HFFc6 (cell line): Measurements from ENCODE around the gene SV2C. TPM values are rescaled to one million over a fixed set of nuclear protein-coding genes. Genes with fewer than 3 reads are reported as not detected.

Experiments
- DNase-seq: peaks from one replicate; pipeline ENCODE4 v3.0.0-alpha.2; 2018
- H3K27ac Mint-ChIP-seq: 2 replicates; pipeline ENCODE4 v1.8.0; 2020; ENCODE audit warnings: mild to moderate bottlenecking, mixed read lengths
- H3K27me3 Mint-ChIP-seq: 2 replicates; pipeline ENCODE4 v1.8.0; 2021; ENCODE audit warnings: mild to moderate bottlenecking, moderate library complexity, mixed read lengths; ENCODE audit not compliant: insufficient read depth
- H3K36me3 Mint-ChIP-seq: 2 replicates; pipeline ENCODE4 v1.8.0; 2021; ENCODE audit warnings: low read depth, mixed read lengths
- H3K4me1 Mint-ChIP-seq: 2 replicates; pipeline ENCODE4 v1.8.0; 2020; ENCODE audit warnings: low read depth, mixed read lengths
- H3K4me3 Mint-ChIP-seq: 2 replicates; pipeline ENCODE4 v1.8.0; 2020; ENCODE audit warnings: mild to moderate bottlenecking, moderate library complexity, mixed read lengths
- H3K9me3 Mint-ChIP-seq: 2 replicates; pipeline ENCODE4 v1.8.0; 2020; ENCODE audit warnings: mild to moderate bottlenecking, mixed read lengths
- total RNA-seq, 6 experiments: library from RNA; stranded (reverse); fragmentation: NEBNext Ultra II Directional; extraction: Animal tissue kit (Norgen Biotek cat#: 25700); gene quantifications; 2 replicates in 1 of 6; 3 replicates in 5 of 6; pipeline ENCODE4 v1.2.3, GENCODE V29; 2021
- TF ChIP-seq, protein P1 (sequence below): fragments of 200-600 bp; sonication (generic); IDR thresholded peaks from 2 replicates; pipeline ENCODE4 v1.5.0; 2021; ENCODE audit warnings: antibody characterized with exemption, mild to moderate bottlenecking

SV2C gene
- total RNA-seq, 6 experiments from 2014 or later, result not detected

DNA sequence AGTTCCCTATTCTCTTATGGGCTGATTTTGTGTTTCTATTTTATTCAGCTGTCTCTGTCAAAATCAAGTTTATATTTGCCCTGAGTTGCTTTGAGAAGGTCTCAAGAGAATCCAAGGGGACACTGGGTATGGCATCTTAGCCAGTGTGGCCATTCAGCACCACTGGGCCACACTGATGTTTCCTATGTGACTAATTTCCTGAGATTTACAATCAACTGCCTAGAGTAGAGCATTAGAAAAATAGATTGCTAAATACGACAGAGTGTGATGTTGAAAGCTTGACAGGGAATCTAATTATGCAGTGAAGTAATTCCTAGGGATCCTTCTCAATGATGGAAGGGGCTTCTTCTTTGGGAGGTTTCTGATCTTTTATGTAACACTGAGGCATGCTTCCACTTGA, 141.7 kb downstream of the SV2C start:
- TF ChIP-seq, protein P1, sequence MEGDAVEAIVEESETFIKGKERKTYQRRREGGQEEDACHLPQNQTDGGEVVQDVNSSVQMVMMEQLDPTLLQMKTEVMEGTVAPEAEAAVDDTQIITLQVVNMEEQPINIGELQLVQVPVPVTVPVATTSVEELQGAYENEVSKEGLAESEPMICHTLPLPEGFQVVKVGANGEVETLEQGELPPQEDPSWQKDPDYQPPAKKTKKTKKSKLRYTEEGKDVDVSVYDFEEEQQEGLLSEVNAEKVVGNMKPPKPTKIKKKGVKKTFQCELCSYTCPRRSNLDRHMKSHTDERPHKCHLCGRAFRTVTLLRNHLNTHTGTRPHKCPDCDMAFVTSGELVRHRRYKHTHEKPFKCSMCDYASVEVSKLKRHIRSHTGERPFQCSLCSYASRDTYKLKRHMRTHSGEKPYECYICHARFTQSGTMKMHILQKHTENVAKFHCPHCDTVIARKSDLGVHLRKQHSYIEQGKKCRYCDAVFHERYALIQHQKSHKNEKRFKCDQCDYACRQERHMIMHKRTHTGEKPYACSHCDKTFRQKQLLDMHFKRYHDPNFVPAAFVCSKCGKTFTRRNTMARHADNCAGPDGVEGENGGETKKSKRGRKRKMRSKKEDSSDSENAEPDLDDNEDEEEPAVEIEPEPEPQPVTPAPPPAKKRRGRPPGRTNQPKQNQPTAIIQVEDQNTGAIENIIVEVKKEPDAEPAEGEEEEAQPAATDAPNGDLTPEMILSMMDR, result no peak

DNA sequence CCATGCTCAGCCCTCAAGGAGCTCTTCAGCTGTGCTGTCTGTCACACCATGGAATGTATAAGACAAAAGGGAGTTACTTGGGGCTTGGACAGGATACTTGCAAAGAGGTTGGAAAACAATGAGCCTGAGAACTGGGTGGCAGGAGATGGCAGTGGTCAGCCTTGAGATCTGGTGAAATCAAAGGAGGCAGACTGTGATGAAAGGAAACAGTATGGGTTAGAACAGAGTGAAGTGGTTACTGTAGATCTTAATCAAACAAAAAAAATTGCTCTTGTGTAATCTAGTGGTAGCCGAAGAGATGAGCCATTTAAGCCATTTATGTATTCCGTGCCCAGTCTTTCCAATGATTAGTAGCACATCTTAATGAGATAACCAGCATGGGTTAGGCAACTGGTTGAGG, 142.2 kb downstream of the SV2C start:
- TF ChIP-seq, protein P1, result no peak
- Mint-ChIP-seq H3K4me1 (no peaks in the 10 kb centered on the region), H3K36me3 (no peaks in the 10 kb centered on the region)

More for the DNA sequence above, 141.7 kb downstream of the SV2C start:
- H3K27ac Mint-ChIP-seq, result no peak overlapping the region
- H3K36me3 Mint-ChIP-seq, result no peaks in the 10 kb centered on the region
- no peak overlapping the region for H3K4me3 Mint-ChIP-seq
- H3K4me1 Mint-ChIP-seq, result no peaks in the 10 kb centered on the region
- DNase-seq, result no peak
- no peaks in the 10 kb centered on the region for H3K27me3 Mint-ChIP-seq
- peaks cover 9% of the 10 kb centered on the region; the same call in 1 of the 2 replicates for H3K9me3 Mint-ChIP-seq

DNA sequence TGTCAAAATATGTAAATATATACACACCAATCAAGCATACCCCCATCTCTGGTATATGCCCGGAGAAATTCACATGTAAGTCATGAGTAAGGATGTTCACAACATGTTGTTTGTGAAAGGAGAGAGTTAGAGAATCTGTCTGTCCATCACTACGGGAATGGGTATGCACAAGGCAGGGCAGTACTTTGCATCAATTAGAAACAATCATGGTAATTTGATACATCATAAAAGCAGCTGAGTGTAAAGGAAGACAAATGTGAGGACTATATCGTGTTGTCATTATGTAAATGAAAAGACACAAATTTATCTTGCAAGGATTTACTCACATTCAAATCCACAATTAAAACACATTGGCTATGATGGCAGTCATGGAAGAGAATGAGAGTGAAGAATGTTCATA, 146.7 kb downstream of the SV2C start:
- DNase-seq, result no peak
- H3K4me1 Mint-ChIP-seq, result no peaks in the 10 kb centered on the region
- TF ChIP-seq, protein P1, result no peak
- H3K36me3 Mint-ChIP-seq, result no peaks in the 10 kb centered on the region
- H3K27me3 Mint-ChIP-seq, result no peaks in the 10 kb centered on the region
- H3K27ac Mint-ChIP-seq, result no peak overlapping the region
- H3K4me3 Mint-ChIP-seq, result no peak overlapping the region
- peaks cover 9% of the 10 kb centered on the region; the same call in 1 of the 2 replicates for H3K9me3 Mint-ChIP-seq

More for the DNA sequence above, 142.2 kb downstream of the SV2C start:
- H3K9me3 Mint-ChIP-seq, result peaks cover 9% of the 10 kb centered on the region; the same call in 1 of the 2 replicates
- H3K27me3 Mint-ChIP-seq, result no peaks in the 10 kb centered on the region
- H3K4me3 Mint-ChIP-seq, result no peak overlapping the region
- H3K27ac Mint-ChIP-seq, result no peak overlapping the region
- DNase-seq, result no peak

DNA sequence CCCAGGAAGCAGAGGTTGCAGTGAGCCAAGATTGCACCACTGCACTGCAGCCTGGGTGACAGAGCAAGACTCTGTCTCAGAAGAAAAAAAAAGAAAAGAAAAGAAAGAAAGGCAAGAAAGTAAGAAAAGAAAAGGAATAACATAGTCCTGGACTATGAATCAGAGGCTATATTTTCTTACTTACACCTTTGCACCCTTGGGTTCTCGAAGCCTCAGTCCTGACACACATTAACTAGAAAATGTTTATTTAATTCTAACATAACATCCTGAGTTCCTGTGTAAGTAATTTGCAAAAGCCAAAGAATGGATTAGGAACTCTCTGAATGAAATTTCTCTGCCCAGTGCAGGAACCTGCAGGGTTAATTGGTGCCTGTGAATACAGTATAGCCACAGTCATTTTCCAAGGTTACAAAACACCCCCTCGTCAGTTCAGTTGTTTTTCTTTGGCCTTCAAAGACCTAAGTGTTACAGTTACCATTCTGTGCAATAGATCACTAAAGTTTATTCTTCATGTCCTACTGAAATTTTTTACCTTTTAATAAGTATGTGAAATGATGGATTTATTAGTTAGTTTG, 147.6 kb downstream of the SV2C start:
- Mint-ChIP-seq H3K27me3 (no peaks in the 10 kb centered on the region), H3K36me3 (no peaks in the 10 kb centered on the region), H3K4me1 (no peaks in the 10 kb centered on the region)

DNA sequence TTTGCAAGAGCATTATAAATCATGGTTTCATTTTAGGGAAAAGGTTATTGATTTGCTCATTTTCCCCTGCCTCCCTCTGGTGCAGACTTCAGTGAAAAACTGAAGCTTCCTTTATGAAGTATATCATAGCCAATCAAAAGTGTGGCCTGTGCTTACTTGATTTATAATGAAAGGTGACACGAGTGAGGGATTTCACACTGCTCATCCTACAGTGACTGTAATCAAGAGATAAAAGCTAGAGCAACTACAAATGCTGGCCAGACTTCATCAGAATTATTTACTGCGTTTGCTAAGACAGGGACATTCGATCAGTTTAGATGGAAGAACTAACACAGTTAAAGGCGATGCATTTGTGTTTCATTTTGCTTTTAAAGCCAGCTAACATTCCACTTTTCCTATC, 151.5 kb downstream of the SV2C start:
- Mint-ChIP-seq H3K4me1 (no peaks in the 10 kb centered on the region), H3K27ac (no peak overlapping the region), H3K27me3 (no peaks in the 10 kb centered on the region), H3K4me3 (no peak overlapping the region), H3K36me3 (no peaks in the 10 kb centered on the region), H3K9me3 (no peaks in the 10 kb centered on the region)
- DNase-seq, result no peak
- TF ChIP-seq, protein P1, result no peak

More for the DNA sequence above, 147.6 kb downstream of the SV2C start:
- TF ChIP-seq, protein P1, result no peak
- H3K4me3 Mint-ChIP-seq, result no peak overlapping the region
- H3K9me3 Mint-ChIP-seq, result peaks cover 9% of the 10 kb centered on the region; the same call in 1 of the 2 replicates
- no peak for DNase-seq
- no peak overlapping the region for H3K27ac Mint-ChIP-seq
